Pancreas (tissue), 10 donors: ENCODE results near the gene CYSLTR2. TPM values are rescaled to one million over a fixed set of nuclear protein-coding genes. Genes with fewer than 3 reads are reported as not detected.
A peak's percentile ranks its signal among the peaks of the same experiment; 100 is the strongest.

Source experiments
- ATAC-seq, 4 donors: fragments of 200-7000 bp; cut with Tn5 transposase; one replicate each; pipeline versions ENCODE4 v1.8.0 to v1.9.1; 2020; ENCODE audit warnings: mild to moderate bottlenecking in 4 of 4, moderate library complexity in 4 of 4
- DNase-seq, 6 donors: peaks; one replicate each; pipeline ENCODE4 v3.0.0-alpha.2; 2020
- FAIRE-seq: peaks from 2 replicates; lab custom pipeline; 2012; peaks lifted over from hg19 to GRCh38; lab: Jason Lieb, UNC
- H3K27ac ChIP-seq, 4 donors: fragments of 200-600 bp; sonication (generic); 1 replicate in 3 of 4; 2 replicates in 1 of 4; pipeline versions ENCODE4 v1.5.0 to v1.8.0; 2020
- H3K27me3 ChIP-seq, 4 donors: fragments of 200-600 bp; one replicate each; pipeline ENCODE4 v1.8.0; 2021
- H3K36me3 ChIP-seq, 3 donors: fragments of 200-600 bp; sonication (generic) in 1 of 3; one replicate each; pipeline versions ENCODE4 v1.5.0 to v1.8.0; 2020 to 2021
- H3K4me1 ChIP-seq, 3 donors: fragments of 200-600 bp; one replicate each; pipeline ENCODE4 v1.8.0; 2021
- H3K4me3 ChIP-seq, 4 donors: fragments of 200-600 bp; sonication (generic) in 2 of 4; one replicate each; pipeline versions ENCODE4 v1.5.0 to v1.8.0; 2020 to 2021
- H3K9me3 ChIP-seq, 4 donors: fragments of 200-600 bp; one replicate each; pipeline ENCODE4 v1.8.0; 2021
- WGBS, 2 donors: extraction: QIAGEN DNeasy Blood & Tissue Kit; methylation state at CpG; one replicate each; pipeline ENCODE4 v1.1.7; 2013; 5-methylcytosine and 5-hydroxymethylcytosine counted together
- intact Hi-C, 3 donors: fragments of 100-400 bp; cut with DNase I; formaldehyde crosslinking; loops; one replicate each; pipeline versions ENCODE4 v1.11.1 to v1.14.2; 2022
- polyA plus RNA-seq, 2 donors: library from polyadenylated mRNA; stranded (reverse); fragments of 200-250 nt; gene quantifications; one replicate each; pipeline ENCODE4 v1.2.3, GENCODE V29; 2013
- total RNA-seq, 6 donors: library from RNA; stranded (reverse); fragmentation: NEBNext Ultra II Directional in 4 of 6; extraction: Animal tissue kit (Norgen Biotek cat#: 25700) in 4 of 6; gene quantifications; one replicate each; pipeline versions ENCODE4 v1.2.1 to v1.2.4, GENCODE V29; 2021 to 2023
- TF ChIP-seq, protein P1 (sequence below), 4 donors: fragments of 200-600 bp; sonication (generic) in 3 of 4; IDR thresholded peaks; one replicate each; pipeline versions ENCODE4 v1.5.0 to v1.8.0; 2021; ENCODE audit warnings: antibody characterized with exemption in 4 of 4
- donor health status: healthy with polysubstance abuse.
- donor health status: DM: no; HTN: no; CAD: no; lungs with moderate emphysema.
- donor health status: DM: no; HTN: no; CAD: no.
- donor health status: control.
- donor health status: control.
- donor health status: Bipolar disorder and iron deficiency.
- donor health status: DM: yes; HTN: yes; CAD: no.
- donor health status: DM: no; HTN: no; CAD: no.
- donor health status: DM: no; HTN: no; CAD: no.
- donor health status: DM: yes; HTN: yes; CAD: no.

CYSLTR2 gene
- total and polyA plus RNA-seq, 8 donors: 0.06 to 0.43 (median 0.17) TPM; not detected in 2

DNA sequence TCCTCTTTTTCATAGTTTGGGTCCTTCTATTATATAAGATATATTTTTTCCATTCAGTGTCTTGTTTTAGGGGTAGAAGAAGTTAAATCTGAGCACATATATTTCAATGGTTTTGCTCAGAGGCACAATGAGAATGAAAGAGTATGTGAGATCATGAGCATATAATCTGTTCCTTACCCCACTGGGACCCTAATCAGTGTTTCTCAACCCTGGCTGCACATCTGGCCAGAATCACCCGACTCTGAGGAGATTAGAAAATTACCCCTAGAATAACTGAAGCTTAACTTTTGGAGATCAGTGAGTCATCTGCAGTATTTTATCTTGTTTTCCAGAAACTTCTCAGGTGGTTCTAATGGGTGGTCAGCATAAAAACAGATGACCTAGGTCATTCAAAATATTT is 782 bp downstream of the CYSLTR2 start:
- no peak for FAIRE-seq
- WGBS, 2 donors: 37 to 43% methylated on average over 1 of the region's 1 CpG
- intact Hi-C loops: no loop called here

GRCh38 chr13:48655291-48655690 is 1.6 kb downstream of the CYSLTR2 start:
- H3K27me3 ChIP-seq: no peaks in the 10 kb centered on the region
- H3K27ac ChIP-seq: no peak overlapping the region
- ATAC-seq (no peak), DNase-seq (no peak), FAIRE-seq (no peak)
- H3K4me1 ChIP-seq: peaks cover 0 to 3% (median 0%) of the 10 kb centered on the region in 3 donors
- 92 to 95% methylated on average over 4 of the region's 4 CpGs for WGBS, 2 donors
- intact Hi-C loops: no loop called here
- TF ChIP-seq, protein P1, sequence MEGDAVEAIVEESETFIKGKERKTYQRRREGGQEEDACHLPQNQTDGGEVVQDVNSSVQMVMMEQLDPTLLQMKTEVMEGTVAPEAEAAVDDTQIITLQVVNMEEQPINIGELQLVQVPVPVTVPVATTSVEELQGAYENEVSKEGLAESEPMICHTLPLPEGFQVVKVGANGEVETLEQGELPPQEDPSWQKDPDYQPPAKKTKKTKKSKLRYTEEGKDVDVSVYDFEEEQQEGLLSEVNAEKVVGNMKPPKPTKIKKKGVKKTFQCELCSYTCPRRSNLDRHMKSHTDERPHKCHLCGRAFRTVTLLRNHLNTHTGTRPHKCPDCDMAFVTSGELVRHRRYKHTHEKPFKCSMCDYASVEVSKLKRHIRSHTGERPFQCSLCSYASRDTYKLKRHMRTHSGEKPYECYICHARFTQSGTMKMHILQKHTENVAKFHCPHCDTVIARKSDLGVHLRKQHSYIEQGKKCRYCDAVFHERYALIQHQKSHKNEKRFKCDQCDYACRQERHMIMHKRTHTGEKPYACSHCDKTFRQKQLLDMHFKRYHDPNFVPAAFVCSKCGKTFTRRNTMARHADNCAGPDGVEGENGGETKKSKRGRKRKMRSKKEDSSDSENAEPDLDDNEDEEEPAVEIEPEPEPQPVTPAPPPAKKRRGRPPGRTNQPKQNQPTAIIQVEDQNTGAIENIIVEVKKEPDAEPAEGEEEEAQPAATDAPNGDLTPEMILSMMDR (IDR thresholded peaks at IDR 0.05): no peak
- no peaks in the 10 kb centered on the region for H3K36me3 ChIP-seq
- no peaks in the 10 kb centered on the region for H3K9me3 ChIP-seq
- no peak overlapping the region for H3K4me3 ChIP-seq

More for the DNA sequence above, 782 bp downstream of the CYSLTR2 start:
- Histone ChIP-seq H3K4me1 (peaks cover 0 to 3% (median 0%) of the 10 kb centered on the region in 3 donors), H3K27me3 (no peaks in the 10 kb centered on the region), H3K4me3 (no peak overlapping the region), H3K27ac (no peak overlapping the region), H3K9me3 (no peaks in the 10 kb centered on the region), H3K36me3 (no peaks in the 10 kb centered on the region)
- DNase-seq (no peak), ATAC-seq (no peak)
- TF ChIP-seq, protein P1 (IDR thresholded peaks at IDR 0.05): no peak

- DNase-seq: no peak
- intact Hi-C loops: no loop called here
- Histone ChIP-seq H3K4me3 (no peak overlapping the region), H3K36me3 (no peaks in the 10 kb centered on the region), H3K27me3 (no peaks in the 10 kb centered on the region), H3K4me1 (peaks cover 0 to 10% (median 3%) of the 10 kb centered on the region in 3 donors), H3K27ac (no peak overlapping the region), H3K9me3 (no peaks in the 10 kb centered on the region)
- ATAC-seq: peak; percentile 28 to 67 (median 42)
- no peak for FAIRE-seq
- 19 to 20% methylated on average over 3 of the region's 3 CpGs for WGBS, 2 donors
- TF ChIP-seq, protein P1 (IDR thresholded peaks at IDR 0.05): no peak
Measured at GRCh38 chr13:48656608-48657007, 2.9 kb downstream of the CYSLTR2 start.

DNA sequence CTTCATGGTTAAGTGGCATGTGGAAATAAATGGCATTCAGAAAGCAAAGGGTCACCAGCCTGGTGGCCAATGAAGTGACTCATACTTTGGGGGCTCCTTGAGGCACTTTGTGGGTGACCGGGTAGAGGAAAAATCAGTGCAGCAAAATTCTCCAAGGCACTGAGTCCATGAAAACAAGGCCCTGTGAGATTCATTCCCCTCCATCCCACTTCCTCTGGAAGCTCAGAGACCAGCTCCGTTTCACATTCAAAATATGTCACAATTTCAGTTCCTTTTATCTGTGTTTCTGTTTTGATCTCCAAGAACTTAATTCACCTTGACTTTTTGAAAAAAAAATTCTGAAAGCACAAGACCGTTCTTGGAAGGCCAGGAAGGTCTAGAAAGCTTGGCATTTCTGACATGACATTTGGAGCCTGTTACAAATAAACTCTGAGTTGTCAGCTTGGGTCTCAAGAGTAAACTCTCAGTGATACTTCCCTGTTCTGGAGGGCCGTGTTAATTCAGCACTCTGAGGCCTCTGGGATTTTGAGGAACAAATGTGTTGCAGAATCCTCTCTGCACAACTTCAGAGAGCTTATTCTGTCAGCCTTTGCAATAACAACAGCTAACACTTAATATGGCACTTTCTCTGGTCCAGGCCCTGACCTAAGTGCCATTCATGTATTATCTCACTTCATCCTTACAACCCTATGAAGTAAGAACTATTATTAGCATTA is 6.8 kb downstream of the CYSLTR2 start:
- no peaks in the 10 kb centered on the region for H3K36me3 ChIP-seq
- intact Hi-C loops: no loop called here
- H3K4me1 ChIP-seq: peaks cover 0 to 12% (median 3%) of the 10 kb centered on the region in 3 donors
- peak overlapping the region in 1 of 4 donors; percentile 14 for H3K27ac ChIP-seq
- H3K9me3 ChIP-seq: no peaks in the 10 kb centered on the region
- ATAC-seq (peak in 3 of 4 donors; percentile 48 to 82 (median 74)), FAIRE-seq (no peak), DNase-seq (no peak)
- 42 to 49% methylated on average over 4 of the region's 4 CpGs for WGBS, 2 donors
- no peaks in the 10 kb centered on the region for H3K27me3 ChIP-seq
- no peak overlapping the region for H3K4me3 ChIP-seq
- TF ChIP-seq, protein P1 (IDR thresholded peaks at IDR 0.05): no peak

- Histone ChIP-seq H3K27ac (no peak overlapping the region), H3K27me3 (no peaks in the 10 kb centered on the region), H3K4me3 (no peak overlapping the region), H3K9me3 (no peaks in the 10 kb centered on the region), H3K36me3 (no peaks in the 10 kb centered on the region), H3K4me1 (peaks cover 0 to 12% (median 3%) of the 10 kb centered on the region in 3 donors)
- intact Hi-C loops: no loop called here
- DNase-seq (no peak), ATAC-seq (peak; percentile 12 to 76 (median 62)), FAIRE-seq (no peak)
- TF ChIP-seq, protein P1 (IDR thresholded peaks at IDR 0.05): no peak
- 42 to 45% methylated on average over 5 of the region's 5 CpGs for WGBS, 2 donors
Measured at GRCh38 chr13:48661107-48661506, 7.4 kb downstream of the CYSLTR2 start.
